Spleen (tissue), 11 donors: ENCODE data around the gene CCNI. TPM values are rescaled to one million over a fixed set of nuclear protein-coding genes. Genes with fewer than 3 reads are reported as not detected.
"Not testable (repeated sequence)": the region's sequence is repeated elsewhere in the genome, so short reads cannot be mapped to it uniquely, and the experiment has no call there.

Source experiments
- DNase-seq: peaks from one replicate; pipeline ENCODE4 v3.0.0-alpha.2; 2020
- H3K27ac ChIP-seq, 8 donors: fragments of 200-600 bp; sonication (generic) in 7 of 8; 1 replicate in 4 of 8; 2 replicates in 4 of 8; pipeline versions ENCODE4 v1.5.0 to v1.8.0; 2016 to 2021; ENCODE audit warnings: inconsistent platforms in 4 of 8, mild to moderate bottlenecking in 4 of 8, moderate library complexity in 1 of 8
- H3K27me3 ChIP-seq, 7 donors: fragments of 200-600 bp; sonication (generic) in 6 of 7; replicated peaks in 1 of 7; 1 replicate in 4 of 7; 2 replicates in 3 of 7; pipeline versions ENCODE4 v1.5.0 to v1.8.0; 2016 to 2021; ENCODE audit warnings: inconsistent platforms in 3 of 7, mild to moderate bottlenecking in 1 of 7
- H3K36me3 ChIP-seq, 6 donors: fragments of 200-600 bp; sonication (generic) in 5 of 6; 1 replicate in 4 of 6; 2 replicates in 2 of 6; pipeline versions ENCODE4 v1.5.0 to v1.8.0; 2016 to 2021; ENCODE audit warnings: inconsistent platforms in 2 of 6
- H3K4me1 ChIP-seq, 6 donors: fragments of 200-600 bp; sonication (generic) in 5 of 6; 1 replicate in 3 of 6; 2 replicates in 3 of 6; pipeline versions ENCODE4 v1.5.0 to v1.8.0; 2016 to 2021; ENCODE audit warnings: inconsistent platforms in 3 of 6
- H3K4me3 ChIP-seq, 8 donors: fragments of 200-600 bp; sonication (generic) in 7 of 8; 1 replicate in 4 of 8; 2 replicates in 4 of 8; pipeline versions ENCODE4 v1.5.0 to v1.8.0; 2016 to 2021; ENCODE audit warnings: inconsistent platforms in 4 of 8, mild to moderate bottlenecking in 4 of 8, moderate library complexity in 2 of 8
- H3K9me3 ChIP-seq, 8 donors: fragments of 200-600 bp; sonication (generic) in 7 of 8; 1 replicate in 4 of 8; 2 replicates in 4 of 8; pipeline versions ENCODE4 v1.5.0 to v1.8.0; 2016 to 2021; ENCODE audit warnings: inconsistent platforms in 4 of 8
- POLR2A ChIP-seq, 3 donors: fragments of 450-650 bp; IDR thresholded peaks; one replicate each; pipeline ENCODE4 v1.5.1; 2017; ENCODE audit warnings: antibody characterized with exemption in 3 of 3, mild to moderate bottlenecking in 1 of 3
- POLR2AphosphoS5 ChIP-seq, 3 donors: sonication (generic); formaldehyde crosslinking; IDR thresholded peaks; one replicate each; pipeline ENCODE4 v1.5.1; 2017; ENCODE audit warnings: antibody characterized with exemption in 3 of 3
- WGBS, 5 donors: extraction: QIAGEN DNeasy Blood & Tissue Kit in 3 of 5; methylation state at CpG; one replicate each; pipeline versions ENCODE4 v1.1.5 to v1.1.7; 2013 to 2018; 5-methylcytosine and 5-hydroxymethylcytosine counted together
- intact Hi-C: fragments of 100-400 bp; cut with DNase I; formaldehyde crosslinking; loops from one replicate; pipeline ENCODE4 v1.15.0; 2023; ENCODE audit warnings: low total_unique reads
- polyA plus RNA-seq, 3 donors: library from polyadenylated mRNA; stranded (reverse); fragments of 200-250 nt; gene quantifications; one replicate each; pipeline ENCODE4 v1.2.1, GENCODE V29; 2013
- total RNA-seq, 7 donors: library from RNA; depleted of rRNA in 3 of 7; stranded (reverse); fragments of >200 nt in 3 of 7; fragmentation: NEBNext Ultra II Directional in 4 of 7; extraction: Animal tissue kit (Norgen Biotek cat#: 25700) in 4 of 7; gene quantifications; one replicate each; pipeline versions ENCODE4 v1.1.0 to v1.2.1, GENCODE V29; 2016 to 2021
- TF ChIP-seq, protein P1 (sequence below), 11 experiments: fragments of 200-600 bp in 7 of 11; fragments of 450-650 bp in 4 of 11; sonication (generic) in 4 of 11; IDR thresholded peaks in 8 of 11; conservative IDR thresholded peaks in 3 of 11; 1 replicate in 7 of 11; 2 replicates in 4 of 11; pipeline versions ENCODE4 v1.4.0 to v1.8.0; 2016 to 2021; ENCODE audit warnings: antibody characterized with exemption in 11 of 11, inconsistent platforms in 4 of 11, mild to moderate bottlenecking in 1 of 11
- donor health status: healthy with polysubstance abuse.
- donor health status: DM: no; HTN: no; CAD: no; lungs with moderate emphysema.
- donor health status: DM: no; HTN: no; CAD: no.
- donor health status: Bipolar disorder and iron deficiency.
- donor health status: healthy.
- donor health status: DM: no; HTN: no; CAD: no.
- donor health status: DM: yes; HTN: yes; CAD: no.

The CCNI gene
- total and polyA plus RNA-seq, 10 donors = 88.8 to 312 (median 255) TPM

DNA sequence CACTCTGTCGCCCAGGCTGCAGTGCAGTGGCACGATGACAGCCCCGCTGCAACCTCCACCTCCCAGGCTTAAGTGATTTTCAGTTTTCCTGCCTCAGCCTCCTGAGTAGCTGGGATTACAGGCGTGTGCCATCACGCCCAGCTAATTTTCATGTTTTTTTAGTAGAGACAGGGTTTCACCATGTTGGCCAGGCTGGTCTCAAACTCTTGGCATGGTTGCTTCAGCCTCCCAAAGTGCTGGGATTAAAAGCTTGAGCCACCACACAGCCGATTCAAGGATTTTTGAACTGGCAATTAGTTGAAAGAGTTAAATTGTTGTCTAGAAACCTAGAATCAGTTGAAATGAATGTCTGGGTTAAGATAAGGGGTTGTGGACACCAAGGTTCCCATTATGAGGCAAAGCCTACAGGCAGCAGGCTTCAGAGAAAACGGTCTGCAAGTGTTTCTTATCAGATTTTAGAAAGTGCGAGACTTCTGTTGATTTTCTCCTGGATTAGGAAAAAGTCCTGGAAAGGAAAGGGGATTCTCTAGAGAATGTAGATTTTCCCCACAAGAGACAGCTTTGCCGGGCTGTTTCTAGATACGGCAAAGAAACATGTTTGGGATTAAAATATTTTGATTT is 8.3 kb upstream of the CCNI start:
- no peak for DNase-seq
- TF ChIP-seq, protein P1, sequence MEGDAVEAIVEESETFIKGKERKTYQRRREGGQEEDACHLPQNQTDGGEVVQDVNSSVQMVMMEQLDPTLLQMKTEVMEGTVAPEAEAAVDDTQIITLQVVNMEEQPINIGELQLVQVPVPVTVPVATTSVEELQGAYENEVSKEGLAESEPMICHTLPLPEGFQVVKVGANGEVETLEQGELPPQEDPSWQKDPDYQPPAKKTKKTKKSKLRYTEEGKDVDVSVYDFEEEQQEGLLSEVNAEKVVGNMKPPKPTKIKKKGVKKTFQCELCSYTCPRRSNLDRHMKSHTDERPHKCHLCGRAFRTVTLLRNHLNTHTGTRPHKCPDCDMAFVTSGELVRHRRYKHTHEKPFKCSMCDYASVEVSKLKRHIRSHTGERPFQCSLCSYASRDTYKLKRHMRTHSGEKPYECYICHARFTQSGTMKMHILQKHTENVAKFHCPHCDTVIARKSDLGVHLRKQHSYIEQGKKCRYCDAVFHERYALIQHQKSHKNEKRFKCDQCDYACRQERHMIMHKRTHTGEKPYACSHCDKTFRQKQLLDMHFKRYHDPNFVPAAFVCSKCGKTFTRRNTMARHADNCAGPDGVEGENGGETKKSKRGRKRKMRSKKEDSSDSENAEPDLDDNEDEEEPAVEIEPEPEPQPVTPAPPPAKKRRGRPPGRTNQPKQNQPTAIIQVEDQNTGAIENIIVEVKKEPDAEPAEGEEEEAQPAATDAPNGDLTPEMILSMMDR (IDR thresholded peaks at IDR 0.05 in 8 of 11, conservative IDR thresholded peaks at IDR 0.05 in 3 of 11) = no peak
- no peak for TF ChIP-seq POLR2A (IDR thresholded peaks at IDR 0.05)
- no peak for TF ChIP-seq POLR2AphosphoS5 (IDR thresholded peaks at IDR 0.05)
- no peak overlapping the region for H3K27ac ChIP-seq
- no peak overlapping the region for H3K4me3 ChIP-seq
- H3K36me3 ChIP-seq = no peaks in the 10 kb centered on the region
- 91 to 96% (median 93%) methylated on average over 10 of the region's 10 CpGs for WGBS, 5 donors
- H3K27me3 ChIP-seq = no peaks in the 10 kb centered on the region
- H3K4me1 ChIP-seq = peaks cover 0 to 24% (median 10%) of the 10 kb centered on the region in 6 donors
- H3K9me3 ChIP-seq = no peaks in the 10 kb centered on the region
- intact Hi-C loops = no loop called here

- no peaks in the 10 kb centered on the region for H3K27me3 ChIP-seq
- H3K9me3 ChIP-seq = no peaks in the 10 kb centered on the region
- WGBS, 5 donors = 85 to 94% (median 90%) methylated on average over 11 of the region's 11 CpGs
- peaks cover 0 to 34% (median 18%) of the 10 kb centered on the region in 6 donors for H3K4me1 ChIP-seq
- DNase-seq = no peak
- no peaks in the 10 kb centered on the region for H3K36me3 ChIP-seq
- TF ChIP-seq POLR2AphosphoS5 (IDR thresholded peaks at IDR 0.05) (no peak), POLR2A (IDR thresholded peaks at IDR 0.05) (no peak)
- TF ChIP-seq, protein P1 (IDR thresholded peaks at IDR 0.05 in 8 of 11, conservative IDR thresholded peaks at IDR 0.05 in 3 of 11) = no peak
- no peak overlapping the region for H3K27ac ChIP-seq
- intact Hi-C loops = no loop called here
- H3K4me3 ChIP-seq = no peak overlapping the region
Measured at GRCh38 chr4:77082886-77083608, 7.3 kb upstream of the CCNI start.

DNA sequence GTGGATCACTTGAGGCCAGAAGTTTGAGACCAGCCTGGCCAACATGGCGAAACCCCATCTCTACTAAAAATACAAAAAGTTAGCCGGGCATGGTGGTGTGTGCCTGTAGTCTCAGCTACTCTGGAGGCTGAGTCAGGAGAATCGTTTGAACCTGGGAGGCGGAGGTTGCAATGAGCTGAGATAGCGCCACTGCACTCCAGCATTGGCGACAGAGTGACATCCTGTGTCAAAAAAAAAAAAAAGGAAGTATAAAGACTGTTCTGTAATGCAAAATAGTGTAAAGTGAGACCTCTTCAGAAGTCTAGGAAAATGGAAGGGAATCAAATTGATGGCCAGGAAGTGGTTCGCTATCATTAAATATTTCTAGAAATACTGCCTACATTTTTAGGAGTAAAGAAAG is 5.0 kb upstream of the CCNI start:
- WGBS, 5 donors = 50 to 62% (median 57%) methylated on average over 7 of the region's 7 CpGs
- intact Hi-C loops, H3K4me3 ChIP-seq, H3K9me3 ChIP-seq, H3K27me3 ChIP-seq, DNase-seq, H3K36me3 ChIP-seq: not testable (repeated sequence)
- peaks cover 0 to 51% (median 32%) of the 10 kb centered on the region in 6 donors for H3K4me1 ChIP-seq
- H3K27ac ChIP-seq = peak overlapping the region in 2 of 8 donors; percentile 15 to 28

- 91 to 95% (median 94%) methylated on average over 5 of the region's 5 CpGs for WGBS, 5 donors
- no peak overlapping the region for H3K4me3 ChIP-seq
- no peak for DNase-seq
- no peaks in the 10 kb centered on the region for H3K9me3 ChIP-seq
- H3K27me3 ChIP-seq = no peaks in the 10 kb centered on the region
- H3K36me3 ChIP-seq = no peaks in the 10 kb centered on the region
- H3K4me1 ChIP-seq = peaks cover 0 to 58% (median 34%) of the 10 kb centered on the region in 6 donors
- intact Hi-C loops = no loop called here
- H3K27ac ChIP-seq = no peak overlapping the region
- TF ChIP-seq POLR2A (IDR thresholded peaks at IDR 0.05) = no peak
- TF ChIP-seq POLR2AphosphoS5 (IDR thresholded peaks at IDR 0.05) = no peak
Measured at GRCh38 chr4:77079281-77079680, 3.5 kb upstream of the CCNI start.

DNA sequence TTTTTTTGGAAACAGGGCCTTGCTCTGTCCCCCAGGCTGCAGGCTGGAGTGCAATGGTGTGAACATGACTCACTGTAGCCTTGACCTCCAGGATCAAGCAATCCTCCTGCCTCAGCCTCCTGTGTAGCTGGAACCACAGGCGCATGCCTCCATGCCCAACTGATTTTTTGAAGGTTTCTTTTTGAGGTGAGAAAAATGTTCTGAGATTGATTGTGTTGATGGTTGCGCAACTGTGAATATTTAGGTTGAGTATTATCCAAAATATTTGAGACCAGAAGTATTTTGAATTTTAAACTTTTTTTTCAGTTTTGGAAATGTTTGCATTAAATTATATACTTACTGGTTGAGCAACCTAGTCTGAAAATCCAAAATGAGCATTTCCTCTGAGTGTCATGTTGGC is 2.6 kb upstream of the CCNI start:
- TF ChIP-seq POLR2A (IDR thresholded peaks at IDR 0.05) (no peak), POLR2AphosphoS5 (IDR thresholded peaks at IDR 0.05) (no peak)
- TF ChIP-seq, protein P1 (IDR thresholded peaks at IDR 0.05 in 8 of 11, conservative IDR thresholded peaks at IDR 0.05 in 3 of 11) = no peak
- Histone ChIP-seq H3K36me3 (no peaks in the 10 kb centered on the region), H3K4me1 (peaks cover 7 to 66% (median 40%) of the 10 kb centered on the region in 6 donors), H3K4me3 (no peak overlapping the region), H3K9me3 (no peaks in the 10 kb centered on the region), H3K27me3 (no peaks in the 10 kb centered on the region), H3K27ac (no peak overlapping the region)
- 97 to 100% (median 100%) methylated on average over 2 of the region's 2 CpGs for WGBS, 5 donors
- intact Hi-C loops = no loop called here
- no peak for DNase-seq
